GM19372 (cell line): ENCODE data around the gene C5orf22.
"Not testable (repeated sequence)": the region's sequence is repeated elsewhere in the genome, so short reads cannot be mapped to it uniquely, and the experiment has no call there.

Experiments
- ATAC-seq: cut with Tn5 transposase; IDR thresholded peaks from one replicate; pipeline ENCODE4 v1.9.1; 2021; ENCODE audit warnings: mild to moderate bottlenecking, low read depth, moderate library complexity; ENCODE audit not compliant: unreplicated experiment

The C5orf22 gene

GRCh38 chr5:31551878-31552277 is 19.8 kb downstream of the C5orf22 start:
- no peak for ATAC-seq

- ATAC-seq: no peak
Observed at GRCh38 chr5:31553863-31554262, 21.8 kb downstream of the C5orf22 start.

- ATAC-seq: no peak
Observed at GRCh38 chr5:31554552-31554951, 22.5 kb downstream of the C5orf22 start.

- ATAC-seq: no peak
Observed at GRCh38 chr5:31556461-31556860, 24.4 kb downstream of the C5orf22 start.

GRCh38 chr5:31559942-31560341 is 27.8 kb downstream of the C5orf22 start:
- no peak for ATAC-seq

GRCh38 chr5:31561946-31562345 is 29.8 kb downstream of the C5orf22 start:
- ATAC-seq: no peak

GRCh38 chr5:31563216-31563615 is 31.1 kb downstream of the C5orf22 start:
- no peak for ATAC-seq

- ATAC-seq: not testable (repeated sequence)
Observed at GRCh38 chr5:31566362-31566761, 34.3 kb downstream of the C5orf22 start.

- ATAC-seq: no peak
Observed at GRCh38 chr5:31568302-31568835, 36.3 kb downstream of the C5orf22 start.

GRCh38 chr5:31569068-31569467 is 37.0 kb downstream of the C5orf22 start:
- no peak for ATAC-seq

GRCh38 chr5:31573494-31574142 is 41.5 kb downstream of the C5orf22 start:
- ATAC-seq: peak; percentile 80

- no peak for ATAC-seq
Observed at GRCh38 chr5:31574772-31575171, 42.7 kb downstream of the C5orf22 start.

GRCh38 chr5:31577438-31577837 is 45.3 kb downstream of the C5orf22 start:
- ATAC-seq: no peak

- no peak for ATAC-seq
Observed at GRCh38 chr5:31579558-31579957, 47.5 kb downstream of the C5orf22 start.

GRCh38 chr5:31581498-31582099 is 49.5 kb downstream of the C5orf22 start:
- ATAC-seq: no peak

- no peak for ATAC-seq
Observed at GRCh38 chr5:31583129-31583528, 51.0 kb downstream of the C5orf22 start.

GRCh38 chr5:31585166-31585894 is 53.2 kb downstream of the C5orf22 start:
- ATAC-seq: no peak

- no peak for ATAC-seq
Observed at GRCh38 chr5:31585895-31586270, 53.8 kb downstream of the C5orf22 start.

- no peak for ATAC-seq
Observed at GRCh38 chr5:31587546-31587945, 55.4 kb downstream of the C5orf22 start.

GRCh38 chr5:31593665-31594064 is 61.6 kb downstream of the C5orf22 start:
- no peak for ATAC-seq

- no peak for ATAC-seq
Observed at GRCh38 chr5:31596354-31596753, 64.3 kb downstream of the C5orf22 start.
